HepG2 (cell line): ENCODE data around the gene KCNIP4. TPM values are rescaled to one million over a fixed set of nuclear protein-coding genes. Genes with fewer than 3 reads are reported as not detected.

ENCODE experiments used
- ATAC-seq: fragments of 200-7000 bp; cut with Tn5 transposase; 3 replicates; pipeline ENCODE4 v1.9.1; 2020; ENCODE audit warnings: mild to moderate bottlenecking, moderate library complexity
- BruUV-seq: library from RNA; stranded (reverse); fragments of 400-500 nt; replicated peaks from 2 replicates; lab custom pipeline; 2021; lab: Mats Ljungman, UMichigan
- CTCF ChIA-PET: fragments of 300-600 bp; formaldehyde crosslinking; extraction: SDS; loops from one replicate; lab custom pipeline; 2021; ENCODE audit warnings: low total read pairs, inconsistent platforms, low intra/inter-chr PET ratio; lab: Yijun Ruan, JAX
- POLR2A ChIA-PET: fragments of 350-600 bp; sonication (Branson Sonifier 250); formaldehyde crosslinking; loops from one replicate; lab custom pipeline; 2020; ENCODE audit warnings: antibody characterized with exemption, inconsistent platforms; lab: Yijun Ruan, JAX
- DNase-seq: peaks from one replicate; pipeline ENCODE4 v3.0.0-alpha.2; 2015; ENCODE audit warnings: low spot score
- FAIRE-seq: peaks from 3 replicates; lab custom pipeline; 2011; peaks lifted over from hg19 to GRCh38; lab: Jason Lieb, UNC
- H2AFZ ChIP-seq: one replicate; pipeline ENCODE4 v1.6.1; 2011; ENCODE audit warnings: low read length, inconsistent platforms
- H3K27ac ChIP-seq: fragments of 300-600 bp; 3 replicates; pipeline ENCODE4 v1.8.0; 2011; ENCODE audit warnings: mixed run types, mild to moderate bottlenecking, mixed read lengths, low read length, inconsistent platforms; ENCODE audit not compliant: insufficient read depth; ENCODE audit errors: extremely low read length
- H3K27me3 ChIP-seq, 2 experiments: fragments of 200-600 bp in 1 of 2; 2 replicates in 1 of 2; 3 replicates in 1 of 2; pipeline versions ENCODE4 v1.6.0 to v1.8.0; 2011; ENCODE audit warnings: low read length in 2 of 2, mild to moderate bottlenecking in 2 of 2, moderate library complexity in 2 of 2, inconsistent platforms in 1 of 2; ENCODE audit not compliant: insufficient read depth in 2 of 2, control insufficient read depth in 1 of 2
- H3K36me3 ChIP-seq, 2 experiments: fragments of 200-600 bp in 1 of 2; replicated peaks in 1 of 2; 2 replicates in 1 of 2; 3 replicates in 1 of 2; pipeline versions ENCODE4 v1.5.1 to v1.8.0; 2011; ENCODE audit warnings: low read length in 2 of 2, inconsistent platforms in 1 of 2; ENCODE audit not compliant: insufficient read depth in 2 of 2, control insufficient read depth in 1 of 2
- H3K4me1 ChIP-seq: 2 replicates; pipeline ENCODE4 v1.5.1; 2012; ENCODE audit warnings: low read length, inconsistent platforms; ENCODE audit not compliant: insufficient read depth
- H3K4me2 ChIP-seq: 2 replicates; pipeline ENCODE4 v1.6.0; 2011; ENCODE audit warnings: low read depth, low read length, inconsistent platforms
- H3K4me3 ChIP-seq, 3 experiments: fragments of 200-600 bp in 1 of 3; sonication (generic), shearing (Covaris generic) in 1 of 3; replicated peaks in 1 of 3; 2 replicates each; pipeline ENCODE4 v1.5.1; 2011 to 2016; ENCODE audit warnings: low read length in 3 of 3, inconsistent platforms in 2 of 3, low read depth in 2 of 3, mild to moderate bottlenecking in 2 of 3, control low read depth in 1 of 3, mixed read lengths in 1 of 3; ENCODE audit not compliant: insufficient read depth in 1 of 3
- H3K79me2 ChIP-seq: one replicate; pipeline ENCODE4 v1.6.1; 2011; ENCODE audit warnings: low read length, inconsistent platforms; ENCODE audit not compliant: insufficient read depth
- H3K9ac ChIP-seq: 2 replicates; pipeline ENCODE4 v1.6.0; 2011; ENCODE audit warnings: mild to moderate bottlenecking, low read depth, low read length, inconsistent platforms; ENCODE audit not compliant: insufficient read depth
- H3K9me3 ChIP-seq: 2 replicates; pipeline ENCODE4 v1.5.1; 2012; ENCODE audit warnings: mild to moderate bottlenecking, low read length
- H4K20me1 ChIP-seq: 2 replicates; pipeline ENCODE4 v1.6.0; 2011; ENCODE audit warnings: inconsistent platforms, mild to moderate bottlenecking, low read length, moderate library complexity; ENCODE audit not compliant: insufficient read depth
- AKAP8 ChIP-seq: sonication (generic); formaldehyde crosslinking; IDR thresholded peaks from 2 replicates; pipeline ENCODE4 v1.5.1; 2020; ENCODE audit warnings: mild to moderate bottlenecking, missing genetic modification reagents
- CHD2 ChIP-seq: IDR thresholded peaks from 2 replicates; pipeline ENCODE4 v1.6.1; 2011; ENCODE audit warnings: low read depth, low read length, improper control_type of control experiment
- EEA1 ChIP-seq: sonication (generic); formaldehyde crosslinking; IDR thresholded peaks from 2 replicates; pipeline ENCODE4 v1.5.1; 2020; ENCODE audit warnings: mild to moderate bottlenecking, missing genetic modification reagents, borderline replicate concordance
- JUND ChIP-seq: sonication (generic); formaldehyde crosslinking; IDR thresholded peaks from 2 replicates; pipeline ENCODE4 v1.8.0; 2022; ENCODE audit warnings: mild to moderate bottlenecking, missing genetic modification reagents
- KLF9 ChIP-seq: IDR thresholded peaks from 2 replicates; pipeline ENCODE4 v1.6.1; 2016; ENCODE audit warnings: low read depth
- LCORL ChIP-seq, 2 experiments: fragments of 450-650 bp in 1 of 2; sonication (generic) in 1 of 2; formaldehyde crosslinking in 1 of 2; IDR thresholded peaks; 2 replicates each; pipeline versions ENCODE4 v1.5.0 to v1.6.1; 2017 to 2020; ENCODE audit warnings: antibody characterized with exemption in 1 of 2, missing genetic modification reagents in 1 of 2
- PHB2 ChIP-seq: fragments of 450-650 bp; IDR thresholded peaks from 2 replicates; pipeline ENCODE4 v1.6.1; 2018; ENCODE audit not compliant: partially characterized antibody
- POLR2AphosphoS2 ChIP-seq: IDR thresholded peaks from 2 replicates; pipeline ENCODE4 v1.6.1; 2011; ENCODE audit warnings: low read depth, low read length, improper control_type of control experiment
- TEAD2 ChIP-seq: sonication (generic); formaldehyde crosslinking; IDR thresholded peaks from 2 replicates; pipeline ENCODE4 v1.9.0; 2021; ENCODE audit warnings: missing genetic modification reagents
- YY1 ChIP-seq: IDR thresholded peaks from 2 replicates; pipeline ENCODE4 v1.6.1; 2011; ENCODE audit warnings: low read length, low read depth, moderate library complexity, mild to moderate bottlenecking; ENCODE audit not compliant: insufficient read depth, insufficient replicate concordance
- ZNF530 ChIP-seq: sonication (generic); formaldehyde crosslinking; IDR thresholded peaks from 2 replicates; pipeline ENCODE4 v1.5.0; 2020; ENCODE audit warnings: low read depth, mild to moderate bottlenecking, missing genetic modification reagents
- ZNF556 ChIP-seq: sonication (generic); formaldehyde crosslinking; IDR thresholded peaks from 2 replicates; pipeline ENCODE4 v1.4.0; 2020; ENCODE audit warnings: mild to moderate bottlenecking, missing genetic modification reagents, borderline replicate concordance
- WGBS: methylation state at CpG from one replicate; pipeline ENCODE4 v1.1.6; 2017; ENCODE audit warnings: low lambda C conversion rate; 5-methylcytosine and 5-hydroxymethylcytosine counted together
- in situ Hi-C: cut with HindIII; loops from 2 replicates; pipeline ENCODE4 v1.10.0; 2017; ENCODE audit warnings: low pct_unique_long_range_greater_than_20kb; ENCODE audit not compliant: extremely low pct_ligation_motif_present
- intact Hi-C: fragments of 100-400 bp; cut with micrococcal nuclease; formaldehyde crosslinking; loops from one replicate; pipeline ENCODE4 v1.10.0; 2022; ENCODE audit not compliant: unreplicated experiment
- polyA plus RNA-seq, 8 experiments: library from polyadenylated mRNA; depleted of rRNA in 3 of 8; stranded (reverse) in 7 of 8; unstranded in 1 of 8; fragments of >200 nt; fragmentation: Illumina TruSeq in 4 of 8; extraction: Trizol in 4 of 8; gene quantifications; 2 replicates each; pipeline versions ENCODE4 v1.2.1 to v1.2.3, GENCODE V29; 2011 to 2016; ENCODE audit warnings: low read depth in 4 of 8, missing spikeins in 1 of 8, mixed read lengths in 1 of 8; ENCODE audit not compliant: insufficient read depth in 1 of 8
- total RNA-seq, 5 experiments: library from RNA; depleted of rRNA; stranded (reverse); fragments of >200 nt; fragmentation: Illumina TruSeq; extraction: Trizol; gene quantifications; 2 replicates each; pipeline ENCODE4 v1.2.3, GENCODE V29; 2016; ENCODE audit warnings: low read depth in 1 of 5
- TF ChIP-seq, protein P1 (sequence below): sonication (generic); formaldehyde crosslinking; IDR thresholded peaks from 2 replicates; pipeline ENCODE4 v1.4.0; 2020; ENCODE audit warnings: mild to moderate bottlenecking, missing genetic modification reagents
- TF ChIP-seq, protein P2 (sequence below): sonication (generic); formaldehyde crosslinking; IDR thresholded peaks from 2 replicates; pipeline ENCODE4 v1.5.0; 2020; ENCODE audit warnings: mild to moderate bottlenecking, missing genetic modification reagents

Gene KCNIP4
- total and polyA plus RNA-seq, 2 of the 13 experiments (the other 11 are each of a cell fraction or from before 2014, with no cell fraction given), result 0.09 TPM; not detected in 1

DNA sequence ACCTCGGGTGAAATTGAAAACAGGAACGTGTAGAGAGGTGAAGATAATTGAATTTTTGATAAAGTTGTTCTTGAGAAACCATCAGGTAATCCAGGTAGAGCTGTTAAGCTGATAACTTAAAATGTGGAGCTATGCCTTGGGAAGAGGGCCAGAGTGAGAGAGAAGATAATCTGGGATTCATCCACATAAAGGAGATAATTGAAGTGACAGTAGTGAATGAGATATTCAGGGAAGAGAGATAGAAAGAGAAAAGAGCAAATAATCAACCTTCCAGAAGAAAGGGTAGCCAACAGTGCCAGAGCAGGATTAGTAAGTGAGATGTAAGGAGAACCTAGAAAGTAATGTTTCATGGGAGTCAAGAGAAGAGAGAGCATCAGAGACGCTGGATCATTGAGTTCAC, 950.7 kb downstream of the KCNIP4 start (continued):
- no peak for TF ChIP-seq JUND (CRISPR knock-in tag)

DNA sequence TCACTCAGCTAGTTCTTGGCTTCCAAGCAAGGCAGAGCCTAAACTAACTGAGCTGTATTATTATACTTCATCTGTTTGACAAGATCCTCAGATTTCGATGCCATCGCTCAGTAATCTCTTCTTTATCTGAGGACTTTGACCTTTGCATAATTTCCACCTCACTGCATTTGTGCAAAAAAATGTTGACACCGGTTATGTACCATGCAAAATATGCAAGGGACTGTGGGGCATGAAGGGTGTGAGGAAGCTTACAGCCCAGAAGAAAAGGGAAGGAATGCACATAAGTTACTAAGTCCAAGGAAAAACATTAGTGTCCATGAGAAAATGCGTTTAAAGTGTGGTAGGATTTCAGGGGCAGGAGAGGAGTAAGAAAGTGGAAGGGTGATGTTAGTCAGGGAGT, 953.0 kb downstream of the KCNIP4 start:
- H3K4me3 ChIP-seq, result no peak overlapping the region
- intact Hi-C loops, result no loop called here
- H3K4me2 ChIP-seq, result no peak overlapping the region
- in situ Hi-C loops, result no loop called here
- FAIRE-seq, result no peak
- WGBS, result 1% methylated on average over 4 of the region's 4 CpGs
- no peaks in the 10 kb centered on the region for H3K36me3 ChIP-seq
- H3K9ac ChIP-seq, result no peak overlapping the region
- DNase-seq, result no peak
- H3K27ac ChIP-seq, result no peak overlapping the region
- no peaks in the 10 kb centered on the region for H3K27me3 ChIP-seq
- no peak for ATAC-seq
- H4K20me1 ChIP-seq, result no peaks in the 10 kb centered on the region
- H3K9me3 ChIP-seq, result peaks cover 30% of the 10 kb centered on the region; the same call in 1 of the 2 replicates
- no peak overlapping the region for H2AFZ ChIP-seq
- ChIA-PET POLR2A (no interaction called here), CTCF (no interaction called here)
- H3K79me2 ChIP-seq, result no peaks in the 10 kb centered on the region
- no peaks in the 10 kb centered on the region for H3K4me1 ChIP-seq
- BruUV-seq, result no TSS peak
- TF ChIP-seq CHD2 (no peak), PHB2 (no peak), ZNF530 (no peak), LCORL (IDR thresholded peaks at IDR 0.05) (no peak), LCORL (CRISPR knock-in tag; IDR thresholded peaks at IDR 0.05) (no peak), KLF9 (CRISPR knock-in tag) (no peak), TEAD2 (CRISPR knock-in tag) (no peak), AKAP8 (CRISPR knock-in tag) (no peak), EEA1 (no peak), ZNF556 (CRISPR knock-in tag) (no peak), YY1 (no peak), POLR2AphosphoS2 (no peak)
- TF ChIP-seq, protein P1, sequence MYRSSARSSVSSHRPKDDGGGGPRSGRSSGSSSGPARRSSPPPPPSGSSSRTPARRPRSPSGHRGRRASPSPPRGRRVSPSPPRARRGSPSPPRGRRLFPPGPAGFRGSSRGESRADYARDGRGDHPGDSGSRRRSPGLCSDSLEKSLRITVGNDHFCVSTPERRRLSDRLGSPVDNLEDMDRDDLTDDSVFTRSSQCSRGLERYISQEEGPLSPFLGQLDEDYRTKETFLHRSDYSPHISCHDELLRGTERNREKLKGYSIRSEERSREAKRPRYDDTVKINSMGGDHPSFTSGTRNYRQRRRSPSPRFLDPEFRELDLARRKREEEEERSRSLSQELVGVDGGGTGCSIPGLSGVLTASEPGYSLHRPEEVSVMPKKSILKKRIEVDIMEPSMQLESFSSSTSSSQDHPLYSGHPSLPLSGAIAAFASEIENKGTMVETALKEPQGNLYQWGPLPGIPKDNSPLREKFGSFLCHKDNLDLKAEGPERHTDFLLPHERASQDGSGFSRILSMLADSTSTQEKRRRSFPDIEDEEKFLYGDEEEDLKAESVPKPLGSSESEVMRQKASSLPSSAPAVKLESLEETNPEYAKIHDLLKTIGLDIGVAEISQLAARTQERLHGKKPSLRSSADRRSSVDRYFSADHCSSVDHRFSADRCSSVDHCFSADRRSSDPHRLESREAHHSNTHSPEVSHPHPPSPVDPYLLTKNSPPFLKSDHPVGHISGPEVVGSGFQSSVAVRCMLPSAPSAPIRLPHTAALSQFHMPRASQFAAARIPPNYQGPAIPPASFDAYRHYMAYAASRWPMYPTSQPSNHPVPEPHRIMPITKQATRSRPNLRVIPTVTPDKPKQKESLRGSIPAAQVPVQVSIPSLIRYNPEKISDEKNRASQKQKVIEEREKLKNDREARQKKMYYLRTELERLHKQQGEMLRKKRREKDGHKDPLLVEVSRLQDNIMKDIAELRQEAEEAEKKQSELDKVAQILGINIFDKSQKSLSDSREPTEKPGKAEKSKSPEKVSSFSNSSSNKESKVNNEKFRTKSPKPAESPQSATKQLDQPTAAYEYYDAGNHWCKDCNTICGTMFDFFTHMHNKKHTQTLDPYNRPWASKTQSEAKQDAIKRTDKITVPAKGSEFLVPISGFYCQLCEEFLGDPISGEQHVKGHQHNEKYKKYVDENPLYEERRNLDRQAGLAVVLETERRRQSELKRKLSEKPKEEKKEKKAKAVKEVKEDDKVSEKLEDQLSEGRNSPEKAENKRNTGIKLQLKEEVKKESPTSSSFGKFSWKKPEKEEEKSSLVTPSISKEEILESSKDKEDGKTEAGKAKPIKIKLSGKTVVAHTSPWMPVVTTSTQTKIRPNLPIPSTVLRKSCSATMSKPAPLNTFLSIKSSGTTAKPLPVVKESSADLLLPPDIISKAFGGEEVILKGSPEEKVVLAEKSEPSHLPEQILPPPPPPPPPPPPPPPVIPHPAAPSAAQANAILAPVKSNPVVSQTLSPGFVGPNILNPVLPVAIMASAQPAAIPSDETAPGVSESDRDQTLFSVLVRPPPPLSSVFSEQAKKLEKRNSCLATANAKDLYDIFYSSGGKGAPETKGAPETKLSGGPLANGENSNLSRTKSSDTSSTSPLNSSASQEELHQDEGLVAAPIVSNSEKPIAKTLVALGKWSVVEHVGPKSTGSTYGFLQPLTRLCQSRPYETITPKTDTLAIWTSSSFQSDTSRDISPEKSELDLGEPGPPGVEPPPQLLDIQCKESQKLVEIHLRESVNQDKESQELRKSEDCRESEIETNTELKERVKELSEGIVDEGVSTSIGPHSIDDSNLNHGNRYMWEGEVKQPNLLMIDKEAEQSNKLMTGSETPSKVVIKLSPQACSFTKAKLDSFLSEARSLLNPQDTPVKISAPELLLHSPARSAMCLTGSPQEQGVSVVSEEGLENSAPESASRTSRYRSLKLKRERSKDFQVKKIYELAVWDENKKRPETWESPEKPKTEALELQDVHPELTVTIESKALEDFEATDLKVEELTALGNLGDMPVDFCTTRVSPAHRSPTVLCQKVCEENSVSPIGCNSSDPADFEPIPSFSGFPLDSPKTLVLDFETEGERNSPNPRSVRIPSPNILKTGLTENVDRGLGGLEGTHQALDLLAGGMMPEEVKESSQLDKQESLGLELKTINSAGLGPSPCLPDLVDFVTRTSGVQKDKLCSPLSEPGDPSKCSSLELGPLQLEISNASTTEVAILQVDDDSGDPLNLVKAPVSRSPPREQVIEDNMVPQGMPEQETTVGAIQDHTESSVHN (CRISPR knock-in tag), result no peak
- TF ChIP-seq, protein P2, sequence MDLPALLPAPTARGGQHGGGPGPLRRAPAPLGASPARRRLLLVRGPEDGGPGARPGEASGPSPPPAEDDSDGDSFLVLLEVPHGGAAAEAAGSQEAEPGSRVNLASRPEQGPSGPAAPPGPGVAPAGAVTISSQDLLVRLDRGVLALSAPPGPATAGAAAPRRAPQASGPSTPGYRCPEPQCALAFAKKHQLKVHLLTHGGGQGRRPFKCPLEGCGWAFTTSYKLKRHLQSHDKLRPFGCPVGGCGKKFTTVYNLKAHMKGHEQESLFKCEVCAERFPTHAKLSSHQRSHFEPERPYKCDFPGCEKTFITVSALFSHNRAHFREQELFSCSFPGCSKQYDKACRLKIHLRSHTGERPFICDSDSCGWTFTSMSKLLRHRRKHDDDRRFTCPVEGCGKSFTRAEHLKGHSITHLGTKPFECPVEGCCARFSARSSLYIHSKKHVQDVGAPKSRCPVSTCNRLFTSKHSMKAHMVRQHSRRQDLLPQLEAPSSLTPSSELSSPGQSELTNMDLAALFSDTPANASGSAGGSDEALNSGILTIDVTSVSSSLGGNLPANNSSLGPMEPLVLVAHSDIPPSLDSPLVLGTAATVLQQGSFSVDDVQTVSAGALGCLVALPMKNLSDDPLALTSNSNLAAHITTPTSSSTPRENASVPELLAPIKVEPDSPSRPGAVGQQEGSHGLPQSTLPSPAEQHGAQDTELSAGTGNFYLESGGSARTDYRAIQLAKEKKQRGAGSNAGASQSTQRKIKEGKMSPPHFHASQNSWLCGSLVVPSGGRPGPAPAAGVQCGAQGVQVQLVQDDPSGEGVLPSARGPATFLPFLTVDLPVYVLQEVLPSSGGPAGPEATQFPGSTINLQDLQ (CRISPR knock-in tag), result no peak
